ENCODE data around the gene CHMP1A.
A peak's percentile ranks its signal among the peaks of the same experiment; 100 is the strongest.
"Not testable (repeated sequence)": the region's sequence is repeated elsewhere in the genome, so short reads cannot be mapped to it uniquely, and the experiment has no call there.

The CHMP1A gene

GRCh38 chr16:89656435-89657121, 930 bp downstream of the CHMP1A start:
- DNase-seq, result no peak

DNA sequence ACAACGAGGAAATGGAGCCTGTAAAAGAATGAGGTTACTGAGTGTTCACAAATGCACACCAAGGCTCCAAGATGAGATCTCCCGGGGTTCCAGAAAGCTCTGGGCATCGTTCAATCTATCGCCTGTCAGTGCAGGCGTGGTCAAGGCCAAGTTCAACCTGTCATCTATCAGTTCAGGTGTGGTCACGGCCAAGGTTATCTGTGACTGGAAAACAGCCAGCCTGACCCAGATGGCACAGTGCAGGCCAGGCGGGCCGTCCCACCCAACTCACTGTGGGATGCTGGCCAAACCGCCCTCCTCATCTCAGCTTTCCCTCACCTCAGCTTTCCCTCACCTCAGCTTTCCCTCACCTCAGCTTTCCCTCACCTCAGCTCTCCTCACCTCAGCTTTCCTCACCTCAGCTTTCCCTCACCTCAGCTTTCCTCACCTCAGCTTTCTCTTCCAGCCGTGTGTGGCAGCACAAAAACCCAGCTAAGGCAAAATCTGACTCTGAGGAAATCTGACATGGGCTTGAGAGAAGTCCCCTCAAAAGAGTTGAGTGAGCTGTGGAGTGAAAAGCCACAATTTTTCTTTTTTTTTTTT, 2.4 kb downstream of the CHMP1A start:
- no peak for DNase-seq

DNA sequence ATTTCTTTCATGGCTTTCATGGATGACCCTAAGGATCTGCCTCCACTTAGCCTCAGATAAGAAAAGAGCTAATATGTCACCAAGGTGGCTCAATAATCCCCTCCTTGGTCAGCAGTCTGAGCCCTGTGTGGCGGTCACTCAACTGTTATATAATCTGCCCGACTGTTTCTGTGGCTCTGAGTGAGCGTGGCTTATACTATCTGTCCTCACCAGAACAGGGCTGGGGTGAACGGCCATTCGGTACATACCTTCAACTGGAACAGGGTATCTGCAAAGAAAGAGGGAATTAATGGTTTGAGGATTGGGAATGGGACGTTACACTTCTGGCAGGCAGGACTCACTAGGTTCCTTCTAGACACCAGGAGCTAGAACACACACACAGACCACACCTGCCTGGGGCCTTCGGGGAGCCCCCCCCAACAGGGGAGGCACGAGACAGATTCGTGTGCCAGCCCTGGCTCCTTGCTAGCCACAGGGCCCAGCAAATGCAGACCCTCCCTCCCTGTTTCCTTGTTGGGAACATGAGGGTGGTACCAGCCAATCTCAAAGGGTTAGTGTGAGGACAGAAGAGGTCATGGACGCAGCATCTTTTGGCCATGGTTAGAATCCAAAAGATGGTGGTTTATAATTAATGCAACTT, 3.7 kb downstream of the CHMP1A start:
- DNase-seq, result no peak

- DNase-seq, result no peak
These were observed 5.9 kb downstream of the CHMP1A start for GRCh38 chr16:89651584-89651983.

GRCh38 chr16:89646906-89647305, 10.6 kb downstream of the CHMP1A start:
- no peak for DNase-seq

- DNase-seq, result no peak
These were observed 11.2 kb downstream of the CHMP1A start for GRCh38 chr16:89646270-89646669.

DNA sequence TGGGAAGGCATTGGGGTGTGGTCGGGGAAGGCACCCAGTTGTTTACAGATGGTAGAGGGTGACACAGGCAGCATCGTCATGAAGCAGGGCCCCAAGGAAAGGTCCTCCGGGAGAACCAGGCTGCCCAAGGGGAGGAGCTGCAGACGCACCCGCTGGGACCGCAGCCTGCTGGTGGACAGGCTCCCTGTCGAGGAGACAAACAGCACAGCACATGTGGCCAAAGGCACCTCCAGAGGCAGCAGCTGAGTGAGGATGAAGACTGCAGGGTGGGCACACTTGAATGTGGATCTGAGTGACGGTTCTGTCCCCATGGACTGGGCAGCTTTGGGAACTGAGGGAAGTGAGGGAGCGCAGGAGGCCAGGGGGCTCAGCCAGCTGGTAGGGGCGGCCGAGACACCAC, 12.4 kb downstream of the CHMP1A start:
- no peak for DNase-seq

DNA sequence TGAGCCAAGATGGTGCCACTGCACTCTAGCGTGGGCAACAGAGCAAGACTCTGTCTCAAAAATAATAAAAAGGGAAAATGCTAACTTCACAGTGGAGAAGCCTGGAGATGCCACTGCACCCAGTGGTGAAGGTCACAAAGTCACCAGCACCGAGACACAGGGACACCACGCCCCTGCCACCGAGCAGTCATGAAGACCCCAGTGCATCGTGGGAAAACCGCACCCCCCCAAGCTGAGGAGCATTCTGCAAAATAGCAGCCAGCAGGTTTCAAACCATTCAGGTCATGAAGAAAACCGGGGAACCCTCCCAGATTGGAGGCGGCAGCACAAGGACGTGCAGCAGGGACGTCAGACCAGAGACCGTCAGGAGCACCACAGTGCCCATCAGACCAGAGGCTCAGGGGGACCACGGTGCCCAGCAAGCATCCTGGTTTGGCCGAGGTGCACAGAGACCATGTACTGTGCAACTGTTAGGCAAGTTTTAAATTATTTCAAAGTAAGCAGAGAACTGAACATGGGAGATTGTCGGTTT, 13.7 kb downstream of the CHMP1A start:
- peak; percentile 48 for DNase-seq

DNA sequence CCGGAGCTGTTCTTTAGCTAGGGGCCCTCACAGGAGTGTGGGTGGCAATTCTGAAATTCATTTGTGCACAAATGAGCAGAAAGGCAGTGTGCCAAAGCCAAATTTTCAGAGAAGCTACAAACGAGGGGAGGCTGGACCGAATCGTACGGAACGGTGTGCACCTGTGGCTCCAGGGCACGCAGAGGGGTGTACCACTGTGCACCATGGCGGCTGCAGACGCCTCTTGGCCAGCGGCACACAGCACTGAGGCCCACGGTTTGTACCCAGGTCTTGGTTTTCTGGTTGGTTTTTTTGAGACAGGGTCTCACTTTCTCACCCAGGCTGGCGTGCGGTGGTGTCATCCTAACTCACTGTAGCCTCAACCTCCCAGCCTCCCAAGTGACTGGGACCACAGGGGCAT, 14.9 kb downstream of the CHMP1A start:
- no peak for DNase-seq

DNA sequence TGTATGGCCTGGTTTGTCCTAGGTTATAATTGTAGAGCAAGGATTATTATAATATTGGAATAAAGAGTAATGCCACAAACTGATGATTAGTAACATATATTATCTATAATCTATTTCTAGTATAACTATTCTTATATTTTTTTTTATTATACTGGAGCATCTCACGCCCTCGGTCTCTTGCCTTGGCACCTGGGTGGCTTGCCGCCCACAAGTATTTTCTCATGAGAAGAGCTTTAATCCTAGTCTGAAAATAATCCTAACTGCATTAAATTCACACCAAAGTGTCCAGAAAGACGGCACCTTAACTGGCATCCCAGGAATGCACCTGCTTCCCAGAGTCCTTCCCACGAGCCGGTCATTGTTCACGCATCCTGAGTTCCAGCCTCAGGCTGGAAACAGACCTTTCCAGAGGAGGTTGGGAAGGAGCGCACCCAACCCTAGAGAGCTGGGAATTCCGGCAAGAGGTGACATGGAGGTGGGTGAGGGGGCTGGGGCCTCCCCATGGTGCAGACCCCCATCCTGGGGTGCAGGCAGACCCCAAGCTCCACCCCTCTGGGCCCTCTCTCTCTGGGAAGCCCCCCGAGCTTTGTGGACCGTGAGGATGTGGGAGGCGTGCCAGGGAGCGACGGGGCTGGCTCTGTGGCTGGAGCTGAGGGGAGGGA, 15.9 kb downstream of the CHMP1A start:
- DNase-seq, result no peak

GRCh38 chr16:89639385-89639784, 18.1 kb downstream of the CHMP1A start:
- no peak for DNase-seq

DNA sequence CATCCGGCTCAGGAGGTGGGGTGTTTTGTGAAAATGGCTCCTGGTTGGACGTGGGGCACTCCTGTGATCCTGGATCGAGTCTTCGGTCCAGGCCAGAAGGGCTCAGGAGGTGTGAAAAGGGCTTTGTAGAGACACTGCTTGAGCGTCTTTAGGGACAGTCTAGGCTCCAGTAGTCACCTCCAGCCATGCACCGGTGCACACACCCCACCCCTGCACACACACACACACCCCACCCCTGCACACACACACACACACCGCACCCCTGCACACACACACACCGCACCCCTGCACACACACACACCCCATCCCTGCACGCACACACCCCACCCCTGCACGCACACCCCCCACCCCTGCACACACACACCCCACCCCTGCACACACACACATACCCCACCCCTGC, 19.1 kb downstream of the CHMP1A start:
- no peak for DNase-seq

DNA sequence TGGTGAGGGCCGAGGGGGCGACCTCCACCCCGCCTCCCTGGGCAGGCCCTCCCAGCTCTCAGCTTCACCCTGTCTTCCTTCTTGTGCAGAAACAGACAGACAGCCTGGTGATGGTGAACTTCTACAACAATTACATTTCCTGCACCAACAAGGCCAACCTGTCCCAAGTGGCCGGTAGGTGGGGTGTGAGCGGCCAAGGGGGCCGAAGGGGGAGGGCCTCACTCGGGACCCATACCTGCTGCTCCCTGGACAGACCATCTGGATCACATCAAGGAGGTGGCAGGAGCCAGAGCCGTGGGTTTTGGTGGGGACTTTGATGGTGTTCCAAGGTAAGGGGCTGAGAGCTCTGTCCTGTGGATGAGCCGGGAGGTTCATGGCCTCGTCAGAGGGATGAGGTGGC, 20.1 kb downstream of the CHMP1A start:
- no peak for DNase-seq

DNA sequence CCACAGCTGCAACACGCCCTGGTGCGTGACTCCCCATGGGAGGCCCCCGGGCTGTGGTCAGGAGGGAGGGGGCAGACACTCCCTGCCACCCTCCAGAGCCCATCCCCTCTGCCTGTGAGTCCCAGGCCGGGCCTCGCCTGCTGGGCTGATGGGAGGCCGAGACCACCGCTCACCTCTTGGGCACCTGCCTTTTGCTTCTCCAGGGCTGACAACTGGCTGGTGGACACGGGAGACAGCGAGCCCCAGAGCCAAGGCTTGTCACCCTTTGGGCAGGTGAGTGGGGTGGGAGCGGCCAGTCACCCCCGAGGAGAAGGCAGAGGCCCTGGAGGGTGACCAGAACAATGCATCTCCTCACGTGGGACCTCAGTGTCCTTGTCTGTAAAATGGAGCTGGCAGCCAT, 20.8 kb downstream of the CHMP1A start:
- DNase-seq, result no peak

DNA sequence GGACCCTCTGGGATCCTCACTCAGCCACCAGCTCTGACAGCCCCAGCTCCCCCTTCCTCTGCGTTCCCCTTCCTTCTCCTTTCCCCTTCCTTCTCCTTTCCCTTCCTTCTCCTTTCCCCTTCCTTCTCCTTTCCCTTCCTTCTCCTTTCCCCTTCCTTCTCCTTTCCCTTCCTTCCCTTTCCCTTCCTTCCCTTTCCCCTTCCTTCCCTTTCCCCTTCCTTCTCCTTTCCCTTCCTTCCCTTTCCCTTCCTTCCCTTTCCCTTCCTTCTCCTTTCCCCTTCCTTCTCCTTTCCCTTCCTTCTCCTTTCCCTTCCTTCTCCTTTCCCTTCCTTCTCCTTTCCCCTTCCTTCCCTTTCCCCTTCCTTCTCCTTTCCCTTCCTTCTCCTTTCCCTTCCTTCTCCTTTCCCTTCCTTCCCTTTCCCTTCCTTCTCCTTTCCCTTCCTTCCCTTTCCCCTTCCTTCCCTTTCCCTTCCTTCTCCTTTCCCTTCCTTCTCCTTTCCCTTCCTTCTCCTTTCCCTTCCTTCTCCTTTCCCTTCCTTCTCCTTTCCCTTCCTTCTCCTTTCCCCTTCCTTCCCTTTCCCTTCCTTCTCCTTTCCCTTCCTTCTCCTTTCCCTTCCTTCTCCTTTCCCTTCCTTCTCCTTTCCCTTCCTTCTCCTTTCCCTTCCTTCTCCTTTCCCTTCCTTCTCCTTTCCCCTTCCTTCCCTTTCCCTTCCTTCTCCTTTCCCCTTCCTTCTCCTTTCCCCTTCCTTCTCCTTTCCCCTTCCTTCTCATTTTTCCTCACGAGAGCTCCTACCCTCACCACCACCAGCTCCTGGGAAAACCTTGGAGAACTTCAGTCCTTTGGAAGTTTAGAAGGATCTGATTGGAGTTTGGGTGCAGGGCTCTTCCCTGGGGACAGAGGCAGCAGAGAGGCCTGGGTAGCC, 22.8 kb downstream of the CHMP1A start:
- not testable (repeated sequence) for DNase-seq

DNA sequence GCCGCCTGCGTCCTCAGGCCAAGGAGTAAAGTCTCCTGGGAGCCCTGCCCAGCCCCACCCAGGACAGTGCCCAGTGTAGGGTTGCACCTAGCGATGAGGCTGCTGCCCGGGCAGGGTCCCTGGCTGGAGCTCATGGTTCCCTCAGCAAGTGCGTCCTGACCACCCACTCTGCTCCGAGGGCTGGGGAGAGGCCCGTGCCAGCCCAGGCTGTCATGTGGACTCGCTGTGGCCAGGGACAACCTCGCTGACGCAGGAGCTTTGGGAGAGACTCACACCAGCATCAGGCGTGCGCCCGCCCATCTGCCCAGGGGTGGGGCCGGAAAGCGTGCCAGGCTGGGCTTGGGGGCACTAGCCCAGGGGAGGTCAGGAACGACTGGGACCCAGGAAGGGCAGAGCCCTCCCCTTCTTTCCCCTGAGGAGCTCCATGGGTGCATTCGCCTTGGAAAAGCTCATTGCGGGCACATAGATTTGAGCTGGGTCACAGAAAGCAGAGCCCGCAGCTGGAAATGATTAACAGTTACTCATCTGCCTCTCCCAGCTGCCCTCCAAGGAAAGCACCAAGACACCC, 24.4 kb downstream of the CHMP1A start:
- DNase-seq, result no peak

DNA sequence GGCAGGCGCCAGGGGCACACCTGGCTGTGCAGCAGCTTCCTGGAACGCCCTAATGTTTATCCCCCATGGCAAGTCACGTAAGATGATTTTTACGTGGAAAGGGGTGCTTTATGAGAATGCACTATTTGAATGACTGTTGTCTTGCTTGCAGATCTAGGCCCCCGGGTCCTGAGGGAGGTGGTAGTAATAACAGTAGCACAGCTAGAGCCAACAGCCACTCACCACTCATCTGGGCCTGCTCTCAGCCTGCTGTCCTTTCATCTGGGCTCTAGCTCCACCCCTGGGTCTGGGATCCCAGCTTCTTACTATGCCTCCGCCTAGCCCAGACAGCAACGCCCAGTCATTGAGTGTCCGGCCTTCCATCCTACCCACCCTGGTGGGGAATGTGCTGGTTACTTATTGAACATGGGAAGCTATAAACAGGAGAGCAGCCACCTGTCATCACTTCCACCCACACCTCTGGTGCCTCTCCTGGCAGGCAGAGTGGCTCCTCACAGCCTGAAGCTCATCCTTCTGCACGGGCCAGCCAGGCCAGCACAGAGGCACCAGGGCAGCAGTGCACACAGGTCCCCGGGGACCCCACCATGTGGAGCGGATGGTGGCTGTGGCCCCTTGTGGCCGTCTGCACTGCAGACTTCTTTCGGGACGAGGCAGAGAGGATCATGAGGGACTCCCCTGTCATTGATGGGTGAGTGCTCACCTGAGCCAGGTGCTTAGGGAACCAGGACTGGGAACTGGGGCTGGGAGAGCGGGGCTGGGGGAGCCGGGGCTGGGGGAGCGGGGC, 27.5 kb downstream of the CHMP1A start:
- DNase-seq, result no peak

DNA sequence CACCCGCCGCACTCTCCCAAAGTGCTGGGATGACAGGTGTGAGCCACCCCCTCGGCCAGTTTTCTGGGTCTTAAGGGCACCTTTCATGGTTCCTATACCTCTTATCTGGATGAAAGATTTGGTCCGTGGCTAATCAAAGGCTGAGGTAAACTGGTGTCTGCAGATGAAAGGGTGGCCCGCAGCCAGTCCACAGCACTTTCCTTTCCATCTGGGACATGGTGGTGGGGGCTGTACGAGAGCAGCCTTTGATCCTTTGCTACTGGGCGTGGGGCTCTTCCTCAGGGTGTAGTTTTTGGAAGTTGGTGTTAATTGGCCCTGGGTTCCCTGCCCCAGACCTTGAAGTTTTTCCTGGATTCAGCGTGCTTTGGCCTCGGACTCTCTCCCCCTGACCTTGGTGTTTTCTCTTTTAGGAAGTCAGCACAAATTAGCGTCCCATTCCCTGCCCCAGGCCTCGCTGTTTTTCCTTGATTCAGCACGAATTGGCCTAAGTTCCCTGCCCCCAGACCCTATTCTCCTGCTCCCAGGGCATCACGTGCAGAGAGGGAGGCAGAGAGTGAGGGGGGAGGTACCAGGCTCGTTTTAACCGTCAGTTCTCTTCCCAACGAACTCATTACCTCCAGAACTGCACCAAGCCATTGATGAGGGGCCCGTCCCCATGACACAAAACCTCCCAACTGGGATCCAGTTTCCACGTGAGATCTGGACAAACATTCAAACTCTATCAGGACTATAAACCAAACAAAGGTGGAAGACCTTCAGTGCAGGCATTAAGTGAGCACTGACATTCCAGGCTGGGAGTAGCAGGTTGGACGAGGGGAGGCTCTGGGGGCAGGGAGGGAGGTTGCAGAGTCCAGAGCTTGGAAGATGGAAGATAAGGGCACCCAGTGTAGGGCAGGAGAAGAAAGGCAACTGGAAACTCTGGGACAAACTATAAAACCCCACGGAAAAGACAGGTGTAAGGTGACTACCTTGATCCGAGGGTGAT, 32.4 kb downstream of the CHMP1A start:
- no peak for DNase-seq

GRCh38 chr16:89623511-89624261, 33.8 kb downstream of the CHMP1A start:
- DNase-seq, result no peak
